ENCODE measurements around the gene CBL. TPM values are rescaled to one million over a fixed set of nuclear protein-coding genes. Genes with fewer than 3 reads are reported as not detected.

Gene CBL
- total and polyA plus RNA-seq, 9 donors = 6.0 to 15.0 (median 11.4) TPM

DNA sequence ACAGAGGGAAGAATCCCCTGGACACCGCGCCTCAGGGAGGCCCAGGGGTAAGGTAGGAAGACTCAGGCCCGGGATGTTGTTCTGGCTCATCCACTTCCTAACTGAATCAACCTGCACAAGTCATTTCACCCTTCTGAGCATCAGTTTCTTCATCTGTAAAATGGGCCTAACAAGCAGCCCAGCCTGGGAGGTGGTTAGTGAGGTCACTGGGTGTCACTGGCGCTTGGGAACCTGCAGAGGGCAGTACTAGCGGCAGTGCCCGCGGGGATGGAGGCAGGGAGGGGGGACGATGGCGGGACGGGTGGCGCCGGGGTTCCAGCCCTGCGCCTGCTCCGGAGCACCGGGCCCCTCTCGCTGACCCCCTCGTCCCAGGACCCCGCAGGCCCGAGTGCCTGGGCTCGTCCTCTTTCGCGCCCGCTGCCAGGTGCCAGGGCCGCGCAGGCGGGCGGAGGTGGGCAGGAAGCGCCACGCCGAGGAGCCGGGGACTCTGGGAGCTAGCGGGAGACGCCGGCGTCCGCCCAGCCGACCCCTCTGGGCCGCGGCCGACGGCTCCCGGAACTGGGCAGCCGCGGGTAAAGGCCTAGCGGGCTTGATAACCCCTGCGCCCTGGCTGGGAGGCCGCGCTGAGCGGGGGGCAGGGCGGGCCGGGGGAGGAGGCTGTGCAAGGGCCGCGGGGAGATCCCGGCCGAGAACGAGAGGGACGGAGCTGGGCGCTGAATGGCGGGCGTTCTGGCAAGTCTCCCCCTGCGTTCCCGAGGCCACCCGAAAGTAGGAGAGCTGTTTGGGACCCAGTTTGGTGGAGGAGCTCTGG lies 37.5 kb upstream of the CBL start, which contains the start of gene NLRX1:
Gene NLRX1 (plus strand): TSS at position 255 of the 811 bp plus-strand sequence. CDS start 2,679 bp downstream, outside the sequence.
- peaks cover 14% of the 10 kb centered on the region for H3K4me1 ChIP-seq (ENCODE audit: control insufficient read depth, insufficient read depth, low read length)
- no peaks in the 10 kb centered on the region for H3K27me3 ChIP-seq (ENCODE audit: control insufficient read depth, insufficient read depth, low read length)
- WGBS (ENCODE audit: insufficient coverage) = 2% methylated on average over 61 of the region's 63 CpGs

DNA sequence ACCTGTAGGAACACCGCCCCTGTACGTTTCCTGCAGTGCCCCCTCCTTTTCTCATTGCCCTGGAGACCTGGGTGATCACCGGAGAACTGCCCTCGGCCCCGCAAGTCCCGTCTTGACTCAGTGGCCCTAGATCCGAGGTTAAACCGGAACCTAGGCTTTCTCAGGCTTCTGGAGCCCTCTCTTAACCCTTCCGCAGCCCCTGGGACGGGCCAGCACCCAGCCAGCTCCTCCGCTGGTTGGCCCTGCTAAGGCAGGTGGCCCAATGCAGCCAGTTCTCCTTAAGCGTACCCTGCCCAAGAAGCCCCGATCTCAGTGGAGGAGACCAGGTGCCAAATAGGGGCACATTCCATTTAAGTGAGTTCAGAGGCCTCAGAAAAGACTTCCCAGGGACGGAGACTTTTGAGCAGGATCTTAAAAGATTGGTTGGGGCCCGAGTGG lies 36.8 kb upstream of the CBL start:
- Histone ChIP-seq H3K9me3 (replicated peaks; ENCODE audit: control insufficient read depth, low read depth, low read length) (no peaks in the 10 kb centered on the region), H3K4me3 (ENCODE audit: low read length) (peak overlapping the region; percentile 69)
- WGBS (ENCODE audit: insufficient coverage) = 24% methylated on average over 14 of the region's 15 CpGs

More for the DNA sequence above, 37.5 kb upstream of the CBL start, which contains the start of gene NLRX1:
- Histone ChIP-seq H3K4me3 (ENCODE audit: low read length) (peak within 1 kb of the TSS; percentile 69), H3K9me3 (replicated peaks; ENCODE audit: control insufficient read depth, low read depth, low read length) (no peaks in the 10 kb centered on the region), H3K36me3 (ENCODE audit: control insufficient read depth, insufficient read depth, low read length) (peaks cover 3% of the 10 kb centered on the region), H3K27ac (ENCODE audit: low read length) (peak within 1 kb of the TSS; percentile 75)
- peak; percentile 92 for DNase-seq

DNA sequence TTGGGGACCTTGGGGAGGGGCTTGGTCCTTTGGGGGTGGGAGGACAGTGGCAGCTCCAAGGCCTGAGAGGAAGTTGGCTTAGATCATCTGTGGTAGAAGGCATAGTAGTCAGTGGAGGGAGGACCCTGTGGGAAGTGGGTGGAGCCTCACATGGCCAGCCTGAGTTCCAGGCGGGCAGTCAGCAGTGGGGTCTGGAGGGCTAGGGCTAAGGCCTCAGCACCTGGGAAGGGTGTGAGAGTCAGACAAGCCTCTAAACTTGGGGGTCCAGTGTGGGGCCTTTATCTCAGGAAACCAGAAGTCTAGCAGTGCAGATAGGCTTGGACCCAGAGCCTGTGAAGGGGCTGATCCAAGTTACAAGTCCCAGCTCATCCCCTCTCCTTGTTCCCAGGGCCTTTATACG lies 33.6 kb upstream of the CBL start:
- Histone ChIP-seq H3K4me1 (ENCODE audit: control insufficient read depth, insufficient read depth, low read length) (peaks cover 14% of the 10 kb centered on the region), H3K36me3 (ENCODE audit: control insufficient read depth, insufficient read depth, low read length) (peaks cover 31% of the 10 kb centered on the region), H3K27me3 (ENCODE audit: control insufficient read depth, insufficient read depth, low read length) (no peaks in the 10 kb centered on the region), H3K9me3 (replicated peaks; ENCODE audit: control insufficient read depth, low read depth, low read length) (no peaks in the 10 kb centered on the region), H3K27ac (ENCODE audit: low read length) (no peak overlapping the region), H3K4me3 (ENCODE audit: low read length) (no peak overlapping the region)
- no peak for DNase-seq
- WGBS (ENCODE audit: insufficient coverage) = 44% methylated on average over 1 of the region's 2 CpGs

More for the DNA sequence above, 36.8 kb upstream of the CBL start:
- Histone ChIP-seq H3K4me1 (ENCODE audit: control insufficient read depth, insufficient read depth, low read length) (peaks cover 14% of the 10 kb centered on the region), H3K36me3 (ENCODE audit: control insufficient read depth, insufficient read depth, low read length) (peaks cover 9% of the 10 kb centered on the region), H3K27ac (ENCODE audit: low read length) (peak overlapping the region; percentile 75), H3K27me3 (ENCODE audit: control insufficient read depth, insufficient read depth, low read length) (no peaks in the 10 kb centered on the region)
- peak; percentile 66 for DNase-seq

DNA sequence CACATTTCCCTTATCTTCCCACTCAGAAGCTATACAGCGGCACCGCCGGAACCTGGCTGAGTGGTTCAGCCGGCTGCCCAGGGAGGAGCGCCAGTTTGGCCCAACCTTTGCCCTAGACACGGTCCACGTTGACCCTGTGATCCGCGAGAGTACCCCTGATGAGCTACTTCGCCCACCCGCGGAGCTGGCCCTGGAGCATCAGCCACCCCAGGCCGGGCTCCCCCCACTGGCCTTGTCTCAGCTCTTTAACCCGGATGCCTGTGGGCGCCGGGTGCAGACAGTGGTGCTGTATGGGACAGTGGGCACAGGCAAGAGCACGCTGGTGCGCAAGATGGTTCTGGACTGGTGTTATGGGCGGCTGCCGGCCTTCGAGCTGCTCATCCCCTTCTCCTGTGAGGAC lies 32.7 kb upstream of the CBL start:
- Histone ChIP-seq H3K36me3 (ENCODE audit: control insufficient read depth, insufficient read depth, low read length) (peaks cover 36% of the 10 kb centered on the region), H3K9me3 (replicated peaks; ENCODE audit: control insufficient read depth, low read depth, low read length) (no peaks in the 10 kb centered on the region), H3K4me1 (ENCODE audit: control insufficient read depth, insufficient read depth, low read length) (peaks cover 15% of the 10 kb centered on the region), H3K27ac (ENCODE audit: low read length) (no peak overlapping the region), H3K4me3 (ENCODE audit: low read length) (no peak overlapping the region), H3K27me3 (ENCODE audit: control insufficient read depth, insufficient read depth, low read length) (no peaks in the 10 kb centered on the region)
- WGBS (ENCODE audit: insufficient coverage) = 94% methylated on average over 21 of the region's 21 CpGs
- DNase-seq = no peak

DNA sequence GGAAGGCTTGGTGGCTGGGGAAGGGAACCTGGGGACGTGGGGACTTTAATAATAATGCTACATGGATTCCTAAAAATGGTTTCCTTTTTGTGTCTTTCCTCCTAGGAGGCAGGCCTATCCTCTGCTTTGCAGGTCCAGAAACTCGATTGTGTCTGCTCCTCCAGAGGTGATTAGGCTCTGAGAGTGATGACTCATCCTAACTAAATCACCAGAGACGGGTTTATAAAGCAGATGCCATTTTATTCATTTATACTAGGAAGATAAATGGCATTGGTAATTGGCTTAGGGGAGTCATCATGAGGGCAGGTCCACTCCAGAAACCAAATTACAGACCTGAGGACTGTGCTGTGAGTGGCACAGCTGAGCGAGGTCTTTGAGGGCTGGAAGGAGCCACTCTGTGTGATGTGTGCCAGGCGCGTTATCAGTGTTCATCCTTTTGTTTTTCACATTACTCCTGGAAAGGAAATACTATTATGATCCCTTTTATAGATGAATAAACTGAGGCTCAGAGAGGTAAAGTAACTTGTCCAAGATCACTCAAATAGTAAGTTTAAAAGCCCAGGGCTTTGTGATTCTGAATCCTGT lies 30.6 kb upstream of the CBL start:
- DNase-seq = no peak
- Histone ChIP-seq H3K27ac (ENCODE audit: low read length) (no peak overlapping the region), H3K36me3 (ENCODE audit: control insufficient read depth, insufficient read depth, low read length) (peaks cover 44% of the 10 kb centered on the region), H3K27me3 (ENCODE audit: control insufficient read depth, insufficient read depth, low read length) (no peaks in the 10 kb centered on the region), H3K4me1 (ENCODE audit: control insufficient read depth, insufficient read depth, low read length) (peaks cover 3% of the 10 kb centered on the region), H3K4me3 (ENCODE audit: low read length) (no peak overlapping the region), H3K9me3 (replicated peaks; ENCODE audit: control insufficient read depth, low read depth, low read length) (no peaks in the 10 kb centered on the region)
- no CpG with 5 or more reads among the region's 6 CpGs for WGBS (ENCODE audit: insufficient coverage)

DNA sequence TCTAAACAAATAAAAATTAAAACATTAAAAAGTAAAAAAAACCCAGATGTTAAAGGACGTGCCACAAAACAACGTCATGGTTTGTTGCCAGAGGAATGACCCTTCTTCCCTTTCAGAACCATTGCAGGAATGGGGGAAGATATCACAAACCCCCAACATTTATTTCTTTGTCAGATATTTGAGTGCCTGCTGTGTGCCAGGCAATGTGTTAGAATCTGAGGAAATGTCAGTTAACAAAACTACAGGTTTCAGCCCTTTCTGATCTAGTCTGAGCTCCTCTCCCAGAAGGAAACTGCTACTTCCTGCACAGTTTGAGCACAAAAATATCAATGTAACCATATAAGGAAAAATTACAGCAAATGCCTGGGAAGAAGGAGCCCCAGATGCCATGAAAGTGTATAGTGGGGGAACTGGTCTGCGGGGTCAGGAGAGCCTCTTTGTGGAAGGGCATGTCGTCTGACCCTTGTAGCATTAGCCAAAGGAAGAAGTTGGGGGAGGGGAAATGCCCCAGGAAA lies 27.9 kb upstream of the CBL start:
- no peak overlapping the region for H3K4me3 ChIP-seq (ENCODE audit: low read length)
- no peaks in the 10 kb centered on the region for H3K9me3 ChIP-seq (replicated peaks; ENCODE audit: control insufficient read depth, low read depth, low read length)
- 33% methylated on average over 1 of the region's 4 CpGs for WGBS (ENCODE audit: insufficient coverage)
- peaks cover 3% of the 10 kb centered on the region for H3K4me1 ChIP-seq (ENCODE audit: control insufficient read depth, insufficient read depth, low read length)
- peaks cover 64% of the 10 kb centered on the region for H3K36me3 ChIP-seq (ENCODE audit: control insufficient read depth, insufficient read depth, low read length)
- no peak for DNase-seq
- H3K27ac ChIP-seq (ENCODE audit: low read length) = peak overlapping the region; percentile 3
- H3K27me3 ChIP-seq (ENCODE audit: control insufficient read depth, insufficient read depth, low read length) = no peaks in the 10 kb centered on the region

DNA sequence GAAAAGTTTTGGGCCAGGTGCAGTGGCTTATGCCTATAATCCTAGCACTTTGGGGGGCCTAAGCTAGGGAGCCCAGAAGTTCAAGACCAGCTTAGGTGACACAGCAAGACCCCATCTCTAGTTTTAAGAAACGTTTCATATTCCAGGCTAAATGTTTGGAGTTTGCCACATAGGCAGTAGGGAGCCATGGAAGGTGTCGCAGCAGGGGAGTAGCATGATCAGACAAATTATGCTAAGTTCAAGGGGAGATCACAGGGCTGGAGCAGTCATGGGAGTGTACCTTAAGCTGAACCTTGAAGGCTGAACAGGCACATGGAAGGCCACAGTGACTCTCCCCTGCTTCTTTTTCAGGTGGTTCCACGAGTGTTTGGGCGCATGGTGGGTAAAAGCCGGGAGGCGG lies 26.8 kb upstream of the CBL start:
- no peak overlapping the region for H3K4me3 ChIP-seq (ENCODE audit: low read length)
- no peak for DNase-seq
- no peaks in the 10 kb centered on the region for H3K27me3 ChIP-seq (ENCODE audit: control insufficient read depth, insufficient read depth, low read length)
- H3K27ac ChIP-seq (ENCODE audit: low read length) = no peak overlapping the region
- 99% methylated on average over 6 of the region's 6 CpGs for WGBS (ENCODE audit: insufficient coverage)
- no peaks in the 10 kb centered on the region for H3K9me3 ChIP-seq (replicated peaks; ENCODE audit: control insufficient read depth, low read depth, low read length)
- peaks cover 60% of the 10 kb centered on the region for H3K36me3 ChIP-seq (ENCODE audit: control insufficient read depth, insufficient read depth, low read length)
- peaks cover 3% of the 10 kb centered on the region for H3K4me1 ChIP-seq (ENCODE audit: control insufficient read depth, insufficient read depth, low read length)

DNA sequence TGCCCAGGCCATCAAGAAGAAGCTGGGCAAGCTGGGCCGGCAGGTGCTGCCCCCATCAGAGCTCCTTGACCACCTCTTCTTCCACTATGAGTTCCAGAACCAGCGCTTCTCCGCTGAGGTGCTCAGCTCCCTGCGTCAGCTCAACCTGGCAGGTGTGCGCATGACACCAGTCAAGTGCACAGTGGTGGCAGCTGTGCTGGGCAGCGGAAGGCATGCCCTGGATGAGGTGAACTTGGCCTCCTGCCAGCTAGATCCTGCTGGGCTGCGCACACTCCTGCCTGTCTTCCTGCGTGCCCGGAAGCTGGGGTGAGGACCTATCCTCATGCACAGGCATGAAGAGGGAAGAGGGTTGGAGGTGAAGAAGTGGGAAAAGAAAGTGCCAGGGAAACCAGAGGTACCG lies 26.2 kb upstream of the CBL start:
- 92% methylated on average over 10 of the region's 10 CpGs for WGBS (ENCODE audit: insufficient coverage)
- H3K4me1 ChIP-seq (ENCODE audit: control insufficient read depth, insufficient read depth, low read length) = peaks cover 3% of the 10 kb centered on the region
- peaks cover 54% of the 10 kb centered on the region for H3K36me3 ChIP-seq (ENCODE audit: control insufficient read depth, insufficient read depth, low read length)

DNA sequence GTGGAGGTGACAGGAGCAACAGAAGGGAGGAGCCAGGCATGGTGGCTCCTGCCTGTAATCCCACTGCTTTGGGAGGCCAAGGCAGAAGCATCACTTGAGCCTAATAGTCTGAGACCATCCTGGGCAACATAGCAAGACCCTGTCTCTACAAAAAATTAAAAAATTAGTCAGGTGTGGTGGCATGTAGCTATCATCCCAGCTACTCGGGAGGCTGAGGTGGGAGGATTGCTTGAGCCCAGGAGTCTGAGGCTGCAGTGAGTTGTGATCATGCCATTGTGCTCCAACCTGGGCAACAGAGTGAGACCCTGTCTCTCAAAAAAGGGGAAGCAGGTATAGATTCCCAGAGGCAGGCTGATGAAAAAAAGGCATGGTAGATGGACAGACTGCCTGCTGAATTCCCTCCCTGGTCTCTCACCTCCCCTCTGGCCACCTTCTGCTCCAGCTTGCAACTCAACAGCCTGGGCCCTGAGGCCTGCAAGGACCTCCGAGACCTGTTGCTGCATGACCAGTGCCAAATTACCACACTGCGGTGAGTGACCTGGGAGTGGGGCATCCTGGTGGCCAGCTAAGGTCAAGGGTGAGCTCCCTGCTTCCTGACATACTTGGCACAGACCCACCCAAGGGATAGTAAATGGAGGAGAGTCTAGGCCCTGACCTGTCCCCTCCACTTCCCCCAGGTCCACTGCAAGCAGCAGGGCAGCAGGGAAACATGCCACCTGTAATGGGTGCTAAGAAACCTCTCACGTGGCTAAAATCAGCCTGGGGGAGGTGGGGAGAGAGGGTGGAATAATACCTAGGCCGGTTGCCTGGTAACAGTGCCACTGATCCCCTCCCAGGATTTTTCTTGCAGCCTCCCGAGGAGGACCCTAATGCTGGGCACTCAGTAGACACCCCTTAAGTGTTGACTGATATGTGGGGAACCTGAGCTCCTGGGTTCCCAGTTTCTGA lies 25.1 kb upstream of the CBL start:
- no peaks in the 10 kb centered on the region for H3K27me3 ChIP-seq (ENCODE audit: control insufficient read depth, insufficient read depth, low read length)
- DNase-seq = no peak
- H3K4me3 ChIP-seq (ENCODE audit: low read length) = no peak overlapping the region
- H3K4me1 ChIP-seq (ENCODE audit: control insufficient read depth, insufficient read depth, low read length) = peaks cover 3% of the 10 kb centered on the region
- H3K27ac ChIP-seq (ENCODE audit: low read length) = no peak overlapping the region
- H3K9me3 ChIP-seq (replicated peaks; ENCODE audit: control insufficient read depth, low read depth, low read length) = no peaks in the 10 kb centered on the region
- peaks cover 44% of the 10 kb centered on the region for H3K36me3 ChIP-seq (ENCODE audit: control insufficient read depth, insufficient read depth, low read length)
- 93% methylated on average over 3 of the region's 6 CpGs for WGBS (ENCODE audit: insufficient coverage)

More for the DNA sequence above, 26.2 kb upstream of the CBL start:
- Histone ChIP-seq H3K27me3 (ENCODE audit: control insufficient read depth, insufficient read depth, low read length) (no peaks in the 10 kb centered on the region), H3K27ac (ENCODE audit: low read length) (no peak overlapping the region), H3K9me3 (replicated peaks; ENCODE audit: control insufficient read depth, low read depth, low read length) (no peaks in the 10 kb centered on the region), H3K4me3 (ENCODE audit: low read length) (no peak overlapping the region)
- no peak for DNase-seq
